ENCODE results near the gene AMY1A.
"Not testable (repeated sequence)": the region's sequence is repeated elsewhere in the genome, so short reads cannot be mapped to it uniquely, and the experiment has no call there.

The AMY1A gene

GRCh38 chr1:103655460-103655859 is at the start of gene AMY1A:
AMY1A (plus strand) TSS chr1:103655760; CDS start chr1:103656331, 571 bp downstream.
- not testable (repeated sequence) for DNase-seq (ENCODE audit: low read depth)

- DNase-seq (ENCODE audit: low read depth) = no peak
Measured at GRCh38 chr1:103616362-103616761, 39.2 kb upstream of the AMY1A start.

GRCh38 chr1:103616994-103617477 is 38.5 kb upstream of the AMY1A start, which contains the start of gene AMY2A:
AMY2A (plus strand) TSS chr1:103617427; CDS start chr1:103617441, 14 bp downstream.
- DNase-seq (ENCODE audit: low read depth) = not testable (repeated sequence)

GRCh38 chr1:103627436-103627835 is 28.1 kb upstream of the AMY1A start:
- DNase-seq (ENCODE audit: low read depth) = not testable (repeated sequence)

- not testable (repeated sequence) for DNase-seq (ENCODE audit: low read depth)
Measured at GRCh38 chr1:103641194-103641593, 14.4 kb upstream of the AMY1A start.

- DNase-seq (ENCODE audit: low read depth) = not testable (repeated sequence)
Measured at GRCh38 chr1:103643908-103644307, 11.7 kb upstream of the AMY1A start.

GRCh38 chr1:103650305-103650704 is 5.3 kb upstream of the AMY1A start:
- not testable (repeated sequence) for DNase-seq (ENCODE audit: low read depth)

GRCh38 chr1:103650889-103651288 is 4.7 kb upstream of the AMY1A start:
- not testable (repeated sequence) for DNase-seq (ENCODE audit: low read depth)

GRCh38 chr1:103654133-103654532 is 1.4 kb upstream of the AMY1A start:
- DNase-seq (ENCODE audit: low read depth) = not testable (repeated sequence)

- DNase-seq (ENCODE audit: low read depth) = not testable (repeated sequence)
Measured at GRCh38 chr1:103676335-103676734, 20.8 kb downstream of the AMY1A start.

GRCh38 chr1:103696110-103696509 is 40.5 kb downstream of the AMY1A start, which contains the start of gene AMY1B:
AMY1B (minus strand) TSS chr1:103696210; CDS start chr1:103695639, 571 bp downstream.
- DNase-seq (ENCODE audit: low read depth) = not testable (repeated sequence)

GRCh38 chr1:103697430-103697829 is 41.9 kb downstream of the AMY1A start:
- DNase-seq (ENCODE audit: low read depth) = not testable (repeated sequence)

- DNase-seq (ENCODE audit: low read depth) = not testable (repeated sequence)
Measured at GRCh38 chr1:103700669-103701068, 45.1 kb downstream of the AMY1A start.

GRCh38 chr1:103701256-103701655 is 45.7 kb downstream of the AMY1A start:
- DNase-seq (ENCODE audit: low read depth) = not testable (repeated sequence)

GRCh38 chr1:103707670-103708069 is 52.1 kb downstream of the AMY1A start:
- not testable (repeated sequence) for DNase-seq (ENCODE audit: low read depth)

- DNase-seq (ENCODE audit: low read depth) = not testable (repeated sequence)
Measured at GRCh38 chr1:103710381-103710780, 54.8 kb downstream of the AMY1A start.

Measured in HS-5 (cell line).